Measurements from ENCODE around the gene RPTOR.
"Not testable (repeated sequence)": the region's sequence is repeated elsewhere in the genome, so short reads cannot be mapped to it uniquely, and the experiment has no call there.

Gene RPTOR

DNA sequence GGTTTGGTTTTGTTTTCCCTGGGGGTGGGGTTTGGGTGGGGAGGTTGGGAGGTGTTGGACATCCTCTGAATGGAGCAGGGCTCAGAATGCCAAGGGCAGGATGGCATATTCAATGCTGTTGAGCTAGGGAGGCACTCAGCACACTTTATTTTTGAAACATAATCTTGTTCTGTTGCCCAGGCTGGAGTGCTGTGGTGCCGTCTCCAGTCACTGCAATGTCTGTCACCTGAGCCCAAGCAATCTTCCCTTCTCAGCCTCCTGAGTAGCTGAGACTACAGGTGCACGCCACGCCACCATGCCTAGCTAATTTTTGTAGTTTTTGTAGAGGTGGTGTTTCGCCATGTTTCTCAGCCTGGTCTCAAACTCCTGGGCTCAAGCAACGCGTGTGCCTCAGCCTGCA is 186.1 kb downstream of the RPTOR start:
- DNase-seq = no peak
- TF ChIP-seq GATA1 (IDR thresholded peaks at IDR 0.05; ENCODE audit: low read depth, low read length) (no peak), POLR2A (IDR thresholded peaks at IDR 0.05; ENCODE audit: low read length) (no peak)

DNA sequence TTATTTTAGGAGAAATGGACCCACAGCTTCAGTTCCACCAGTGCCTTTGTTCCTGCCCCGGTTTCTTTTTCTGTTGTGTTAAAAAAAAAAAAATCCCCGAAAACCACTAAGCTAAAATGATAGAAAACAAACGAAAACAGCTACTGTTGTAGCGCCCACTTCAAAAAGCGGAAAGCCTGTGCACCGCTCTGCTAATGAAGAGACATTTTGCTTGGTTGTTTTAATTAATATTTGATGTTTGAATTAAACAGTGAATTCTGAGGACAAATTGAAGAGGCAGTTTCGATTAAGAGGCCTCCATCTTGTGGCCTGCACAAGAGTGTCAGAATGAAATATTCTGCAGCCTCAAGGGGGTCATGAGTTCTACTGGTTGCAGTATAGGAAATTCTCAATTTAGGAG is 186.7 kb downstream of the RPTOR start:
- TF ChIP-seq GATA1 (IDR thresholded peaks at IDR 0.05; ENCODE audit: low read depth, low read length) (no peak), POLR2A (IDR thresholded peaks at IDR 0.05; ENCODE audit: low read length) (no peak)
- no peak for DNase-seq

DNA sequence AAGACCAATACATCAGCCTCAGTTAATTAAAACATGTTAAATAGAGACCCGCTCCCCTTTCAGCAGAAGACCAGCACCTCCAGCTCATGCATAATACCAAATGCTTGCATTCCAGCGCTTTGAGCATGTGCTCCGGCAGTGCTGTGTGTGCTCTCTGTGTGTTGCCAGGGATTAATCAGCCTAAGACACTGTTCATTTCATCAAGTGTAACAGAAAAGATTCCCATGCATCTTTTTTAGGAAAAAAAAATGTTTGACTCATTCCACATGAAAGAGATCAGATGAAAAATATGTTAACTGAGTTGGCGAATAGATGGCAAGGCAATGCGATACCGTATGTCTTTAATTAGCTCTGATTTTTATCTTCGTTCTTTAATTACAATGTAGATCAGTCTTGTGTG is 187.6 kb downstream of the RPTOR start:
- TF ChIP-seq POLR2A (IDR thresholded peaks at IDR 0.05; ENCODE audit: low read length) = no peak
- no peak for DNase-seq

DNA sequence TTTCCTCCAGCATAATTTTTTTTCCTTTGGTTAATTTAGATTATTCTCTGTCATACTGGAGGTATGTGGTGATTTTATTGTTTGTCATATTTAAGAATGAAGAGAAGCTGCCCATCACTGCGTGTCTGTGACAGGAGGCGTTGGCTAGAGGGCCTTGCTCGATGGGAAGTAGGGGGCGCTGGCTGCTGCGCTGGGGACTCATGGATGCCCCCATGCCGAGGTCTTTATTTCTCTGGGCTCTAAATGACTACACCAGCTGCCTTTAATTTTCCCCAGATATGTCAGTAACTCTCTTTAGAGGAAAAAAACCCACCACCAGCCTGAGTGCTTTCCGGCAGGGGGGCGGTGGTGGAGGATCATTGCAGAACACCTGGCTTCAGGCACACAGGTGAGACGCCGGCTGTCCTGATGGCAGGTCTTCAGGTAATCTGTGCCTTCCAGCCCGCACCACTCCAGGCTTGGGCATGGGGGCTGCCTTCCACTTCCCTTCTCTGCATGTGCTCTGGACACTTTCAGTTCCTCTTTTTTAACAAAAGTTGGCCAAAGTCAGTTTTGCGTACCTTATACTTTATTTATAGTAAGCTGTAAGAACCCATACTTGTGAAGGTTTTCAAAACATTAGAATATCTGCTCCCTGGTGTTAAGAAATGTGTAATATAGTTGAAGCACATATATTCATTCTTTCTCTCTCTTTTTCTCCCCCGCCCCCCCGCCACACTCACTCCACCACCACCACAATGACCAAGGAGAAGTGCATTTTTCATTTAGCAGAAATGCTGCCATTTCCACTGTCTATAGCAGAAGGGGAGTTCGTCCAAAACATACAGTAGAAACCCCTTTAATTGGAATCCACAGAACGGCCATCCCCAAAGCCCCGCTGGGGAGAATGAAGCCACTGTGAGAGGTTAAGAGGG is 192.7 kb downstream of the RPTOR start:
- no peak for TF ChIP-seq POLR2A (IDR thresholded peaks at IDR 0.05; ENCODE audit: low read length)
- TF ChIP-seq GATA1 (IDR thresholded peaks at IDR 0.05; ENCODE audit: low read depth, low read length) = no peak
- no peak for DNase-seq

DNA sequence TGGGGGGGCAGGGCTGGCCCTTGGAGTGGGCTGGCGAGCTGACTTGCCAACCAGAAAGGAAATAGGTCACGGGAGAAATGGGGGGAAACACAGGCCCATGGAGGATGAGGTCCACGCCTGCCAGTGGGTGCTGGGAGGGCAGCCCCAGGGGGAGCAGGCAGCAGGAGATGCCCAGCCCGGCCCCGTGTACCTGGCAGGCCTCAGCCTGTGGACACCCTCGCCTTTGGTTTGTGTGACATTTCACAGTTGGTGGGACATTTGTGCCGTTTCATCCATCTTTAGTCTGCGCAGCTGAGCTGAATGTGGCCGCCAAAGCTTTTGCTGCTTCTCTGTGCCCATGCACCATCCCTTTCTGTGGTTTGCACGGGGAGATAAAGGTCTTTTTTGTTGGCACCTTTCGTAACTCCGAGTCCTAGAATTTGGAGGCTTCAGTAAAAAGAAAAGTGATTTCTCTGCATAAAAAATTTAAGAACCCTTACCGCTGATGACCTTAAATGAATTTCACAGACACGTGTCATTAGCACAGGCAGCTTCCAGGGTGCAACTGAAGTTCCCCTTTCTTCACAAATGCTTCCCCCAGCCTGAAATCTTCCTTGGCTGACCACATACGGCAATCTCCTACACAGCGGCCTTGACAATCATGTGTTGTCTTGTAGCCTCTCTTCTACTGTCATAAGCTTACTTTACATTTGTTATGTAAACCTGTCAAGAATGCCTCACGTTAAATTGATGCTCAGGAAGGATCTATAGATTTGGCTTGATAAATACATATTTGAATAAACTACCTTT is 193.6 kb downstream of the RPTOR start:
- TF ChIP-seq GATA1 (IDR thresholded peaks at IDR 0.05; ENCODE audit: low read depth, low read length) (no peak), POLR2A (IDR thresholded peaks at IDR 0.05; ENCODE audit: low read length) (no peak)
- no peak for DNase-seq

DNA sequence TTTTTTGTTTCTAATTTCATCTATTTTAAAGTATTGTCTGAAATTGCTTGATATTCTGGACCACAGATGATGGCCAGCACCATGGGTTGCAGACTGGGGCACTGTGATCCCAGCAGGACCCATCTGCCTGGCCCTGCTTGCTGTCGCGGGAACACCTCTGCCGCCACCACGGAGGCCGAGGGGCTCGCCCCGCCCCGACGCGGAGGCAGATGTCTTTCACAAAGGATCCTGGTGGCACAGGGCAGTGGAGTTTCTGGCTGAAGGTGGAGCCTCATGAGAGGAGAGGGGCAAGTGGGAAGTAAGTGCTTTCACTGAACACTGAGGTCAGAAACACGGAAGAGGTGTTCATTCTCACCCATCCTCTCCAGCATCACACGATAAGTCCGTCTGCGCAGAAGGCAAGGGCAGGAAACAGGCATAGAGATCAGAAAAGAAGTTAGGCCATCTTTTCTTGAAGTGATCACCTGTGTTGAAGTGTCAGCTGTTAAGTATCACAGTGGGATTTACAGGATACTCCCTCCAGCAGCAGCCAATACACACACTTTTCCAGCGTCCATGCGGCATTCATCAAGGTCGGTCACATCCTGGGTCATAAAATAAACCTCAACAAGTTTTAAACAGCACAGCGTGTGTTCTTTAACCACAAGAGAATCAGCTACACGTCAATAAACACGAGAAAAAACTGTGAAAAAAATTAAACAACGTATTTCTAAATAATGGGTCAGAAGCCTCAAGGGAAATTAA is 194.5 kb downstream of the RPTOR start:
- no peak for DNase-seq
- TF ChIP-seq GATA1 (IDR thresholded peaks at IDR 0.05; ENCODE audit: low read depth, low read length) = no peak
- TF ChIP-seq POLR2A (IDR thresholded peaks at IDR 0.05; ENCODE audit: low read length) = no peak

DNA sequence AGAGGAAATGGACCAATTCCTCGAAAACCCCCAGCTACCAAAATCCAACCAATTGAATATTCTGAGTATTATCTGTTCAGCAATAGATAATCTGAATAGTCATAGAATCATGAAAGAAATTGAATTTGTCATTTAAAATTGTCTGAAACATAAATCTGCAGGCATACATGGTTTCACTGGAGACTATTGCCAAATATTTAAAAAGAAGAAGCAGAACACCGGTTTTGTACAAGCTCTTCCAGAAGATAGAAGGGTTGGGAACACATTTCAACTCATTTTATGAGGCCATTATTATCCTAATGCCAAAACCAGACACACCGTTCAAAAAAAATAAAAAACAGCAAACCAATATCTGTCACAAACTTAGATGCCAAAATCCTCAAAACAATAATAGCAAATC is 195.5 kb downstream of the RPTOR start:
- DNase-seq = no peak

DNA sequence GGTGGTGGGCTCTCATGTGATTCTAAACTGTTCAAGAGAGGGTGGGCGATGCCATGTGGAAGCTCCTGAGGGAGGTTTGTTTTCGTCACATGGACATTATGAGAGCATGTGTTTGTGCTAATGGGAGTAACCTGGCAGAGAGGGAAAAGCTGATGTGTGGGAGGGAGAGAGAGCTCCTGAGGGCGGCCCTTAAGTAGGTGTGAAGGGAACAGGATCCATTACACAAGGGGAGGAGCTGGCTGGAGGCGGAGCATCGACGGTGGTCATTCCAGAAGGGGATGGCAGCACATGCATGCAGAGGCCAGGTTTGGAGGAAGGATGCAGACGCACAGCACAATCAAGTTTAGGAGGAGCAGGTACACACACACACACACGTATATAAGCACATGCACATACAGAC is 197.5 kb downstream of the RPTOR start:
- DNase-seq = no peak
- no peak for TF ChIP-seq GATA1 (IDR thresholded peaks at IDR 0.05; ENCODE audit: low read depth, low read length)
- TF ChIP-seq POLR2A (IDR thresholded peaks at IDR 0.05; ENCODE audit: low read length) = no peak

More for the DNA sequence above, 195.5 kb downstream of the RPTOR start:
- no peak for TF ChIP-seq POLR2A (IDR thresholded peaks at IDR 0.05; ENCODE audit: low read length)
- no peak for TF ChIP-seq GATA1 (IDR thresholded peaks at IDR 0.05; ENCODE audit: low read depth, low read length)

DNA sequence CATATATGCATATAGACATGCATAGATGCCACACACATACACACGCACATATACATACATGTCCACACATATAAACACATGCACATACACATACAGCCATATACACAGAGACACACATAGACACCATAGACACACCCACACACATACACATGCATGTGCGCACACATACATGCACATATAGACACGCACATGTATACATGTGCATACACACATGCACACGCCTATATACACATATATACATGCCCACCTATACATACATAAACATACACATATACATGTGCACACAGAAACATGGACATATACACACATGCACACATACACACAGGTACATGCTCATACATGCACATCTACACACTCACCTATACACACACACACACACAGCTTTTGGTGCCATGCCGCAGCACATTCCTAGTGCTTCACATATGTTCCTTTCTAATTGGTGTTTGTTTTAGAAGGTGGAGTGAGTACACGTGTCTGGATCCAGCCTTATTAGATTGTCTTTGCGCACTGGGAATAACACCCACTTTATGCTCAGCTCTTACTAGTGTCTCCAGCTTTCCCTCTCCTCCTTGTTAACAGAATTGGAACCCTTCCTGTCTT is 198.0 kb downstream of the RPTOR start:
- DNase-seq = no peak
- no peak for TF ChIP-seq POLR2A (IDR thresholded peaks at IDR 0.05; ENCODE audit: low read length)
- no peak for TF ChIP-seq GATA1 (IDR thresholded peaks at IDR 0.05; ENCODE audit: low read depth, low read length)

DNA sequence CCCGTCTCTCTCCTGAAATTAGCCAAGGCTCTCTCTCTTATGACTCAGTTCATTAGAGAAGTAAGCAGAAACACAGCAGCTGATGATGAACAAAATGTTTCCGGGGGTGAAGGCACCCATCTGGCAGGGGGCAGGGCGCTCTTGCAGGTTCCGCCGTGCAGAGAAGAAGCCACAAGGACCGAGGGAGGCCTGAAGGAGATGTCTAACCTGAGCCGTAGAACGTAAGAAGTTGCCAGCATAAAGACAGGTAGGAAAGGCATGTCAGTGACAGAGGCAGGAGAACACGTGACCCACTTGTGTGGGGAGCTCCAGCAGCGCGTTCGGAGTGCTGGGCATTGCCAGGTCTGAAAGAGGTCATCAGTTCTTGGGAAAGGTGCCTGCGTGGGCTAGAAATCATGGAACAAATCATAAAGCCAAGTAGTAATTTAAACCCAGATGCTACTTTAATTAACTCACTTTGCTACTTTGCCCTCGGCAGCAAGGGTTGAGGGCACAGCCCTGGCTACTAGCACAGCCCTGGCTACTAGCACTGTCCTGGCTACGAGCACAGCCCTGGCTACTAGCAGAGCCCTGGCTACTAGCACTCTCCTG is 198.6 kb downstream of the RPTOR start:
- DNase-seq = no peak
- TF ChIP-seq GATA1 (IDR thresholded peaks at IDR 0.05; ENCODE audit: low read depth, low read length) = no peak
- TF ChIP-seq POLR2A (IDR thresholded peaks at IDR 0.05; ENCODE audit: low read length) = no peak

DNA sequence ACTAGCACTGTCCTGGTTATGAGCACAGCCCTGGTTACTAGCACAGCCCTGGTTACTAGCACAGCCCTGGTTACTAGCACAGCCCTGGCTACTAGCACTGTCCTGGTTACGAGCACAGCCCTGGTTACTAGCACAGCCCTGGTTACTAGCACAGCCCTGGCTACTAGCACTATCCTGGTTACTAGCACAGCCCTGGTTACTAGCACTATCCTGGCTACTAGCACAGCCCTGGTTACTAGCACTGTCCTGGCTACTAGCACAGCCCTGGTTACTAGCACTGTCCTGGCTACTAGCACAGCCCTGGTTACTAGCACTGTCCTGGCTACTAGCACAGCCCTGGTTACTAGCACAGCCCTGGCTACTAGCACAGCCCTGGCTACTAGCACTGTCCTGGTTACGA is 199.3 kb downstream of the RPTOR start:
- not testable (repeated sequence) for DNase-seq

DNA sequence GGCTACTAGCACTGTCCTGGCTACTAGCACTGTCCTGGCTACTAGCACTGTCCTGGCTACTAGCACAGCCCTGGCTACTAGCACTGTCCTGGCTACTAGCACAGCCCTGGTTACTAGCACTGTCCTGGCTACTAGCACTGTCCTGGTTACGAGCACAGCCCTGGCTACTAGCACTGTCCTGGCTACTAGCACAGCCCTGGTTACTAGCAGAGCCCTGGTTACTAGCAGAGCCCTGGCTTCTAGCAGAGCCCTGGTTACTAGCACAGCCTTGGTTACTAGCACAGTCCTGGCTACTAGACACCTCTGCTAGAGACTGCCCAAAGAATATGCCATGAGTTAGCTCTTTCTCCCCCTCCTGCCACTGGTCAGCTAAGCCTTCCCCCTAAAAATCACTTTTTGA is 200.1 kb downstream of the RPTOR start:
- DNase-seq = not testable (repeated sequence)

DNA sequence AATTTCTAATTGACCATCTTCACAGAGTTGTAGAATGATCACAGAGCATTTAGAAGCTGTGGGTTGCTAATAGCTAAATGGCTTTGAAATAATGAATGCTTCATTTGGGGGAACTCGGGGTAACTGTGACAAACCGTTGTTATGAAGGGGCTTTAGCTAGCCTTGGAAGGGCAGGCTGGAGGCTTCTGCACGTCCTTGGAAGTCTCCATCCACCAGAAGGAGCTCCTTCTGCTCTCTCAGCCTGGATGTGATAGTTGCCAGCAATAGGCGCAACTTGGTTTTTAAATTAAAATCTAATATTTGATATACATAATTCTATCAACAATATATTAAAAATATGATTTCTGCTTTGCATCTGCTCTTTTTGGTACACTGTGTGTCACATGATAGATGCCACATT is 200.5 kb downstream of the RPTOR start:
- TF ChIP-seq POLR2A (IDR thresholded peaks at IDR 0.05; ENCODE audit: low read length) = no peak
- no peak for DNase-seq

Data from erythroblast (primary cell).